Measurements from ENCODE around the gene SLC16A2.

GRCh38 chrX:74536152-74536831 lies 115.0 kb downstream of the SLC16A2 start:
- TF ChIP-seq MTA3 (IDR thresholded peaks at IDR 0.05; ENCODE audit: borderline replicate concordance, low read length) = no peak
- TF ChIP-seq, protein P1, sequence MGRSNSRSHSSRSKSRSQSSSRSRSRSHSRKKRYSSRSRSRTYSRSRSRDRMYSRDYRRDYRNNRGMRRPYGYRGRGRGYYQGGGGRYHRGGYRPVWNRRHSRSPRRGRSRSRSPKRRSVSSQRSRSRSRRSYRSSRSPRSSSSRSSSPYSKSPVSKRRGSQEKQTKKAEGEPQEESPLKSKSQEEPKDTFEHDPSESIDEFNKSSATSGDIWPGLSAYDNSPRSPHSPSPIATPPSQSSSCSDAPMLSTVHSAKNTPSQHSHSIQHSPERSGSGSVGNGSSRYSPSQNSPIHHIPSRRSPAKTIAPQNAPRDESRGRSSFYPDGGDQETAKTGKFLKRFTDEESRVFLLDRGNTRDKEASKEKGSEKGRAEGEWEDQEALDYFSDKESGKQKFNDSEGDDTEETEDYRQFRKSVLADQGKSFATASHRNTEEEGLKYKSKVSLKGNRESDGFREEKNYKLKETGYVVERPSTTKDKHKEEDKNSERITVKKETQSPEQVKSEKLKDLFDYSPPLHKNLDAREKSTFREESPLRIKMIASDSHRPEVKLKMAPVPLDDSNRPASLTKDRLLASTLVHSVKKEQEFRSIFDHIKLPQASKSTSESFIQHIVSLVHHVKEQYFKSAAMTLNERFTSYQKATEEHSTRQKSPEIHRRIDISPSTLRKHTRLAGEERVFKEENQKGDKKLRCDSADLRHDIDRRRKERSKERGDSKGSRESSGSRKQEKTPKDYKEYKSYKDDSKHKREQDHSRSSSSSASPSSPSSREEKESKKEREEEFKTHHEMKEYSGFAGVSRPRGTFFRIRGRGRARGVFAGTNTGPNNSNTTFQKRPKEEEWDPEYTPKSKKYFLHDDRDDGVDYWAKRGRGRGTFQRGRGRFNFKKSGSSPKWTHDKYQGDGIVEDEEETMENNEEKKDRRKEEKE (IDR thresholded peaks at IDR 0.05) = no peak
- TF ChIP-seq USF1 (IDR thresholded peaks at IDR 0.05; ENCODE audit: borderline replicate concordance, extremely low read length, insufficient read depth, low read depth, low read length) = no peak
- peak in 2 of 3 experiments; percentile 22 to 40; a peak in 3 of 6 replicates for TF ChIP-seq CTCF (IDR thresholded peaks at IDR 0.05 in 2 of 3, conservative IDR thresholded peaks at IDR 0.05 in 1 of 3; ENCODE audit: control insufficient read depth in 2 of 3, extremely low read depth in 1 of 3, insufficient read depth in 1 of 3, low read depth in 3 of 3, low read length in 3 of 3)
- TF ChIP-seq EP300 (IDR thresholded peaks at IDR 0.05; ENCODE audit: borderline replicate concordance in 1 of 2, control insufficient read depth in 1 of 2, low read depth in 2 of 2, low read length in 2 of 2) = no peak
- TF ChIP-seq IKZF1 (conservative IDR thresholded peaks at IDR 0.05) = peak; percentile 39; the same call in 1 of the 2 replicates
- no peak for TF ChIP-seq EZH2 (IDR thresholded peaks at IDR 0.05; ENCODE audit: borderline replicate concordance, control insufficient read depth, low read depth, low read length)
- no peak for TF ChIP-seq TBL1XR1 (IDR thresholded peaks at IDR 0.05; ENCODE audit: low read depth, low read length)
- TF ChIP-seq BCL3 (IDR thresholded peaks at IDR 0.05; ENCODE audit: borderline replicate concordance, insufficient read depth, low read depth, low read length, poor library complexity, severe bottlenecking) = no peak
- no peak for TF ChIP-seq MYC (IDR thresholded peaks at IDR 0.05; ENCODE audit: insufficient read depth, insufficient read length, insufficient replicate concordance, low read length, severe bottlenecking)
- no peak for TF ChIP-seq POLR2AphosphoS2 (IDR thresholded peaks at IDR 0.05; ENCODE audit: low read depth, low read length)
- TF ChIP-seq IRF3 (IDR thresholded peaks at IDR 0.05) = no peak
